GM13977 (cell line): ENCODE measurements around the gene UNC13A.
"Not testable (repeated sequence)": the region's sequence is repeated elsewhere in the genome, so short reads cannot be mapped to it uniquely, and the experiment has no call there.

Source experiments
- DNase-seq: peaks from one replicate; pipeline ENCODE4 v3.0.0; 2012; ENCODE audit warnings: low spot score
- in situ Hi-C: fragments of 300-500 bp; cut with MboI; formaldehyde crosslinking; loops from one replicate; pipeline ENCODE4 v1.12.0; 2022; ENCODE audit warnings: low sequenced_read_pairs, low pct_unique_long_range_greater_than_20kb, mixed read lengths, inconsistent platforms; ENCODE audit not compliant: unreplicated experiment
- TF ChIP-seq, protein P1 (sequence below): IDR thresholded peaks from 2 replicates; pipeline ENCODE4 v1.5.1; 2012; ENCODE audit warnings: mild to moderate bottlenecking, control low read depth; ENCODE audit not compliant: insufficient read depth; ENCODE audit errors: extremely low read depth, missing control alignments

UNC13A gene

DNA sequence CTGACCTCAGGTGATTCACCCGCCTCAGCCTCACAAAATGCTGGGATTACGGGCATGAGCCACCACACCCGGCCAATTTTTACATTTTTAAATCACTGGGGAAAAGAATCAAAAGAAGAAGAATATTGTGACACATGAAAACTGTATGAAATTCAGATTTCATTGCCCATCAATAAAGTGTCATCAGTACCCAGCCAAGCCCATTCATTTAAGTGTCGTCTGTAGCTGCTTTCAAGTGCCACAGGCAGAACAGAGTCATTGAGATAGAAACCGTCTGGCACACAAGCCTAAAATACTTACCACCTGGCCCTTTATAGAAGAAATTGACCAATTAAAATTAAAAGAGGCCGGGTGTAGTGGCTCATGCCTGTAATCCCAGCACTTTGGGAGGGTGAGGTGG lies 117.4 kb downstream of the UNC13A start:
- in situ Hi-C loops, result no loop called here
- DNase-seq, result no peak
- TF ChIP-seq, protein P1, sequence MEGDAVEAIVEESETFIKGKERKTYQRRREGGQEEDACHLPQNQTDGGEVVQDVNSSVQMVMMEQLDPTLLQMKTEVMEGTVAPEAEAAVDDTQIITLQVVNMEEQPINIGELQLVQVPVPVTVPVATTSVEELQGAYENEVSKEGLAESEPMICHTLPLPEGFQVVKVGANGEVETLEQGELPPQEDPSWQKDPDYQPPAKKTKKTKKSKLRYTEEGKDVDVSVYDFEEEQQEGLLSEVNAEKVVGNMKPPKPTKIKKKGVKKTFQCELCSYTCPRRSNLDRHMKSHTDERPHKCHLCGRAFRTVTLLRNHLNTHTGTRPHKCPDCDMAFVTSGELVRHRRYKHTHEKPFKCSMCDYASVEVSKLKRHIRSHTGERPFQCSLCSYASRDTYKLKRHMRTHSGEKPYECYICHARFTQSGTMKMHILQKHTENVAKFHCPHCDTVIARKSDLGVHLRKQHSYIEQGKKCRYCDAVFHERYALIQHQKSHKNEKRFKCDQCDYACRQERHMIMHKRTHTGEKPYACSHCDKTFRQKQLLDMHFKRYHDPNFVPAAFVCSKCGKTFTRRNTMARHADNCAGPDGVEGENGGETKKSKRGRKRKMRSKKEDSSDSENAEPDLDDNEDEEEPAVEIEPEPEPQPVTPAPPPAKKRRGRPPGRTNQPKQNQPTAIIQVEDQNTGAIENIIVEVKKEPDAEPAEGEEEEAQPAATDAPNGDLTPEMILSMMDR, result no peak

DNA sequence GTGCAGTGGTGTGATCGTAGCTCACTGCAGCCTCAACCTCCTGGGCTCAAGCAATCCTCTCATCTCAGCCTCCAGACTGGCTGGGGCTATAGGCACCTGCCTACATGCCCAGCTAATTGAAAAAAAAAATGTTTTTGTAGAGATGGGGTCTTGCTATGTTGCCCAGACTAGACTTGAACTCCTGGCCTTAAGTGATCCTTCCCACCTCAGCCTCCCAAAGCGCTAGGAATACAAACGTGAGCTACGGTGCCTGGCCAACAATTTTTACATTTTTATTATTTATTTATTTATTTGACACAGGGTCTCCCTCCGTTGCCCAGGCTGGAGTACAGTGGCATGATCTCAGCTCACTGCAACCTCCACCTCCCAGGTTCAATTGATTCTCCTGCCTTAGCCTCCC lies 117.9 kb downstream of the UNC13A start:
- DNase-seq, in situ Hi-C loops: not testable (repeated sequence)

- TF ChIP-seq, protein P1, result no peak
- no peak for DNase-seq
- in situ Hi-C loops, result no loop called here
Measured at GRCh38 chr19:17567940-17568339, 120.2 kb downstream of the UNC13A start.

- in situ Hi-C loops, result no loop called here
- DNase-seq, result no peak
- TF ChIP-seq, protein P1, result no peak
Measured at GRCh38 chr19:17565611-17566010, 122.5 kb downstream of the UNC13A start.

GRCh38 chr19:17564781-17565180 lies 123.4 kb downstream of the UNC13A start:
- TF ChIP-seq, protein P1, result no peak
- in situ Hi-C loops, result no loop called here
- no peak for DNase-seq

GRCh38 chr19:17562561-17562960 lies 125.6 kb downstream of the UNC13A start:
- TF ChIP-seq, protein P1, result no peak
- no peak for DNase-seq
- in situ Hi-C loops, result no loop called here

DNA sequence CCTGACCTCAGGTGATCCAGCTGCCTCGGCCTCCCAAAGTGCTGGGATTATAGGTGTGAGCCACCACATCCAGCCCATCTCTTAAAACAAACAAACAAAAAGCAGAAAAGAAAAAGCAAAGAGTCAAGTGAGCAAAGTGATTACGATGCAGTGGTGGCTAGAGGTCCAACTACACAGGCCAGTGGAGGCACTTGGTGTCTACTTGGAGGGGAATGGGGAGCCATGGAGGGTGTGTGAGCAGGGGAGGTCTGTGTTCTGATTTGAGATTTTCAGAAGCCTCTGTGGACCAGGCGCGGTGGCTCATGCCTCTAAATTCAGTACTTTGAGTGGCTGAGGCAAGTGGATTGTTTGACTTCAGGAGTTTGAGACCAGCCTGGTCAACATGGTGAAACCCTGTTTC lies 126.1 kb downstream of the UNC13A start:
- TF ChIP-seq, protein P1, result no peak
- DNase-seq, result no peak
- in situ Hi-C loops, result no loop called here
